GM18499 (cell line): Measurements from ENCODE around the gene PPP1R15A.
A peak's percentile ranks its signal among the peaks of the same experiment; 100 is the strongest.
"Not testable (repeated sequence)": the region's sequence is repeated elsewhere in the genome, so short reads cannot be mapped to it uniquely, and the experiment has no call there.

Source experiments
- ATAC-seq: cut with Tn5 transposase; IDR thresholded peaks from one replicate; pipeline ENCODE4 v1.9.1; 2021; ENCODE audit warnings: moderate number of reproducible peaks; ENCODE audit not compliant: insufficient read depth, unreplicated experiment

Gene PPP1R15A

DNA sequence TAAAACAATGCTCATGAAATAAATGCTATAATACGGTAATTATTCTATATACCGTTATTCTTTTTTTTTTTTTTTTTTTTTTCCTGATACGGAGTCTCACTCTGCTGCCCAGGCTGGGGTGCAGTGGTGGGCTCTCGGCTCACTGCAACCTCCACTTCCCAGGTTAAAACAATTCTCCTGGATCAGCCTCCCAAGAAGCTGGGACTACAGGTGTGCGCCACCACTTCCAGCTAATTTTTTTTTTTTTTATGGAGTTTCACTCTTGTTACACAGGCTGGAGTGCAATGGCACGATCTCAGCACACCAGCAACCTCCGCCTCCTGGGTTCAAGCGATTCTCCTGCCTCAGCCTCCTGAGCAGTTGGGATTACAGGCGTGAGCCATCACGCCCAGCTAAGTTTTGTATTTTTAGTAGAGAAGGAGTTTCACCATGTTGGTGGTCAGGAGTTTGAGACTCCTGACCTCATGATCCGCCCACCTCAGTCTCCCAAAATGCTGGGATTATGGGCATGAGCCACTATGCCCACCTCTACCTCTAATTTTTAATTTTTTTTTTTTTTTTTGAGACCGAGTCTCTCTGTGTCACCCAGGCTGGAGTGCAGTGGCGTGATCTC lies 6.9 kb downstream of the PPP1R15A start:
- no peak for ATAC-seq

- not testable (repeated sequence) for ATAC-seq
Measured at GRCh38 chr19:48879696-48880095, 7.5 kb downstream of the PPP1R15A start.

DNA sequence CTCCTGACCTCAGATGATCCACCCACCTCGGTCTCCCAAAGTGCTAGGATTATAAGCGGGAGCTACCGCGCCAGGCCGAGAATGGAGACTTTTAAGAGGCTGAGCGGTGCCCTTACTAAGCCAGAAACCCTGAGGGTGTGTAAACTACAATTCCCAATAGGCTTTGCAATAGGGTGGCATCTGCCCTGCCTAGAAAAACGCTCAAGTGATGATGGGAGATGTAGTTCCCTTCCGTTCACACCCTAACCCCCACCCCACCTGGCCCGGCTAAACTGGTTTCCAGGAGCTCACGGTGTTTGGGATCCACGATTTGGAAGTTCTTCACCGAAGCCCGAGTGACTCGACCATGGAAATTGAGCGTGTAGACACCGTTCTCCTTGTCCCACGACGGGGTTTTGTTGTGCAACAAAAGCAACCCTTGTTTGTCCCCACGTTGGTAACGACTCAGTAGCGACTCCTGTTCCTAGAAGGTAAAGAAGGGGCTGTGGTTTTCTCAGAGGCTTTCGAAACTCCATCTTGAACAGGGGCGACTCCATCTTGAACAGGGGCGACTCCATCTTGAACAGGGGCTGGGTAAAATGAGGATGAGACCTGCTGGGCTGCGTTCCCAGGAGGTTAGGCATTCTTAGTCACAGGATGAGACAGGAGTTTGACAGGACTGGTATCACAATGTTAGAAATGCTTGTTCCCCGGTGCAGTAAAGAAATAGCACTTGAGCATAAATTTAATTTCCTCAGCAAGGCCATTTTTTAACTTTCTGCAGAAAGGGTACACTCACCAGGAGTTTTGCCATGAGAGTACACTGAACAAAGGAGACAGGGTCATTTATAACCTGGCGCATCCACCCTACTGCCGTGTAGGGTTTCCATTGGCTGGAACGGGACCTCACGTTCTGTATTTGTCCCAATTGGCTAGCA lies 9.8 kb downstream of the PPP1R15A start:
- no peak for ATAC-seq

- no peak for ATAC-seq
Measured at GRCh38 chr19:48883726-48884125, 11.5 kb downstream of the PPP1R15A start.

DNA sequence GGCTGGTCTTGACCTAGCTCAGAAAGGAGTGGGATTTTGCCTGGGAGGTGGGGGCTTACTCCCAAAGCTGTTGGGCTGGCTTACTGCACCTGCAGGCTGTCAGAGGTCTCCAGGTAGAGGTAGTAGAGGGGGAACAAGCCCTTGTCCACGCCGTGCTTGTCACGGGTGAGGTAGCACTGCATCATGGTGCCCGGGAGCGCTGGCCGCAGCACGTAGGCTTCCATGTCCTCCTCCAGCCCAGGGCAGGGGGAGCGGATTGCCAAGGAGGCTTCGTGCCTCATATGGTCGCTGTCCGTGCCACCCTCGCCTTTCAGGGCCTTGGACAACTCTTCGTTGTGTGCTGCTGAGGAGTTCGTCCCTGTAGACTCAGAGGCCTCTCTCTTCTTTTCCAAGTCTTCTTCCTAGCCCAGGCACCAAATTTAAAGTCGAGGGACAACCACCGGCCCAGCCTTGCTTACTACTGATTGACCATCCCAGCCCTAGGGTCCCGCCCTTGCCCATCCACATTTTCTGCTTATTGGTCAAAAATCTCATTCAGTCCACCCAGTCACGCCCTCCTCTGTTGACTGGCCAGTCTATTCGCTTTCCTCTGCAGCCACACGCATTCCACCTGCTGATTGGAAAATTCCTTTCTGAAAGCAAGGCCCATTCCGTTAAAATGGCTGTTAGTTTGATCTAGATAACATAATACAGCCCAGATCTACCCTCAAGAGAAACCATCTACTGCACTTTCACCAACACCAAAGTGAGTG lies 15.8 kb downstream of the PPP1R15A start:
- ATAC-seq: no peak

DNA sequence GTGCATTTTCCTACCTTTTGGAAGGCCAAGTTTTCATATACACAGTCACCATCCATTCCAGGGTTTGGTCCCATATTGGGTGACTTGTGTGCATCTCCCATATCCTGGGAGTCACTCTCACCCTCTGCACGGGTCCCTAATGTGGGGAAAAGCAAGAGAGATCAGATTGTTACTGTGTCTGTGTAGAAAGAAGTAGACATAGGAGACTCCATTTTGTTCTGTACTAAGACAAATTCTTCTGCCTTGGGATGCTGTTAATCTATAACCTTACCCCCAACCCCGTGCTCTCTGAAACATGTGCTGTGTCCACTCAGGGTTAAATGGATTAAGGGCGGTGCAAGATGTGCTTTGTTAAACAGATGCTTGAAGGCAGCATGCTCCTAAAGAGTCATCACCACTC lies 17.3 kb downstream of the PPP1R15A start:
- not testable (repeated sequence) for ATAC-seq

DNA sequence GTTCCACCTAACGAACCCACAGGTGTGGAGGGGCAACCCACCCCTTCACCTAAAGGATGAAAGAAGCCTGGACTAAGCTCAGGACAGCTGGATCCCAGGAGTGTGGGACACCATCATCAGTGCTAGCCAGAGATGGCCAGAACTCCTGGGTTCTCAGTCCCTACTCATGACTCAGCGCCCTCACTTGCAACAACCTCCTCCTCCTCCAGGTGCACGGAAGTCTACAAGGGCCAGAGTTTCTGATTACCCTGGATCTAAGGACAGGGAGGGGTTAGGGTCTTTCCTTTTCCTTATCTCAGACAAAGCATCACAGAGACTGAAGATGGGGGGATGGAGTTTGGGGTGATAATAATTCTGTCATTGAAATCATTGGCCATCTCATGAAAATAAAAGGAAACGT lies 18.3 kb downstream of the PPP1R15A start:
- ATAC-seq: no peak

DNA sequence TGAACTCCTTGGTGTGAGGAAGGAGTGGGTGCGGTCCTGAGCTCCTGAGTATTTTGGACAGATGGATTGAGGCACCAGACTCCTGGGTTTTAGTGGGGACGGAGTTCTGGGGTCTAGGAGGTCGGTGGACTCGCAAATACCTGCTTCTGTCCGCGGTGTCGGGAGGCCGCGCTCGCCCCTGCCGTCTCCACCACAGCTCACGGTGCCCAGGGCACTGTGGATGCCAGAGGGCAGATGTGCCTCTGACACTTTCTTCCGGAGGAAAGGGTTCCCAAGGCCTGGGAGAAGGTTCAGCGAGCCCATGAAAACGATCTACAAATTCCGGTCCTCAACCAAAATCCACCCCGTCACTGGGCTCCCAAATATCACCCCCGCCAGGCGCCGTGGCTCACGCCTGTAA lies 23.0 kb downstream of the PPP1R15A start:
- ATAC-seq: no peak

DNA sequence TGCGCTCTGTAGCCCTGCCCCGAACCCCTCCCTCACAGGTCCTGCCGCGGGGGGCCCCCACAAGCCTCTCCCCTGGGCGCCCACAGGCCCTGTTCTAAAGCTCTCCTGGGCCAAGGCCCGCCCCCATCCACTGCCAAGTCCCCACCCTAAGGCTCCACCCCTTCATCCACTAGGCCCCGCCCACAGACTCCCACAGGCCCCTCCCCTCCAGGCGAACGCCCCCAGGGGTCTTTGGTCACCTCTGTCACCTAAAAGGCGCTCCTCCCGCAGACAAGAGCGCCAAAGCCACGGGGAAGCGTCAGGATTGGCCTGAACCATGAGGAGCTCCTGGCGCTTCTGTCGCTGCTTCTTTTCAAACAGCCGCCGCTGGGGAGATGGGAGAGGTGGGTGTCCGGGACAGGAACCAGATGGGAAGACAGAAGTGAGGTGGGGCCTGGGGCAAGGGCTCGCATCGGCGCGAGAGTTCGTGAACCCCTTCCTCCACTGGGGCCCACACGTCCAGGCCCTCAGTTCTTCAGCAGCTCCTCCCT lies 24.0 kb downstream of the PPP1R15A start:
- ATAC-seq: no peak

- ATAC-seq: no peak
Measured at GRCh38 chr19:48897181-48897580, 25.0 kb downstream of the PPP1R15A start.

- not testable (repeated sequence) for ATAC-seq
Measured at GRCh38 chr19:48899386-48899749, 27.1 kb downstream of the PPP1R15A start.

- peak; percentile 59 for ATAC-seq
Measured at GRCh38 chr19:48899781-48900476, 27.7 kb downstream of the PPP1R15A start, which contains the start of gene NUCB1. Gene NUCB1, plus strand, starts transcription at chr19:48900312. Its CDS starts 485 bp downstream, at chr19:48900797.

DNA sequence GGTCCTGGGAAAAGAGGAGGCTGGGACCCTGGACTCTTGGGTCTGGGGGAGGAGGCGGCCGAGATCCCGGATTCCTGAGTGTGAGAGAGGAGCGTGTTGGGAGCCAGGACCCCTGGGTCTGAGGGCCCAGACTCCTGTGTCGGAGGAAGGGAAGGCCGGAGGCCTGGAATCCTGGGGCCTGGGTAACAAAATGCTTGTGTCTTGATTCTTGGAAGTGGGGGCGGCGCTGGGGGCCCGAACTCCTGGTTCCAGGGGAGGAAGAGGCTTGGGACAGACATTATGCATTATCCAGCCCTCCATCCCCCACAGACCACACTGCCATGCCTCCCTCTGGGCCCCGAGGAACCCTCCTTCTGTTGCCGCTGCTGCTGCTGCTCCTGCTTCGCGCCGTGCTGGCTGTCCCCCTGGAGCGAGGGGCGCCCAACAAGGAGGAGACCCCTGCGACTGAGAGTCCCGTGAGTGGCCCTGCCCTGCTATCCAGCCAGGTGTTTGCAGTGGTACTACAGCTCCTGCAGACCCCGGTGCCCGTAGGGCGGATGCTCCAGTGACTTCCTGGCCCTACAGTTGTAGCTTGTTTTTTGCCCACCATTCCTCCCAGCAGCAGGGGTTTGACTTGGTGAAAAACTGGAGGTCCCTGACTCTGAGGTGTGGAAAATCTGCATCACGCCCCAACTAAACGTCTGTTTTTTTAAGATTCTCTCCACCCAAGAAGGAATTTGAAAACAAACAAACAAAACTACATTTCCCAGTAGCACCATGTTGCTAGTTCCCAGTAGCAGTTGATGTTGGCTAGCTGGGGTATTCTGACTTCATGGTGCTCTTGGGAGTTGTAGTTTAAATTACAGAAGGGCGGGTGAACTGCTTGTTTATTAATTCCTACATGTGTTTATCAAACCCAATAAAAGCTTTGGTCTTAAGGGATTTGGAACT lies 28.5 kb downstream of the PPP1R15A start:
- no peak for ATAC-seq

DNA sequence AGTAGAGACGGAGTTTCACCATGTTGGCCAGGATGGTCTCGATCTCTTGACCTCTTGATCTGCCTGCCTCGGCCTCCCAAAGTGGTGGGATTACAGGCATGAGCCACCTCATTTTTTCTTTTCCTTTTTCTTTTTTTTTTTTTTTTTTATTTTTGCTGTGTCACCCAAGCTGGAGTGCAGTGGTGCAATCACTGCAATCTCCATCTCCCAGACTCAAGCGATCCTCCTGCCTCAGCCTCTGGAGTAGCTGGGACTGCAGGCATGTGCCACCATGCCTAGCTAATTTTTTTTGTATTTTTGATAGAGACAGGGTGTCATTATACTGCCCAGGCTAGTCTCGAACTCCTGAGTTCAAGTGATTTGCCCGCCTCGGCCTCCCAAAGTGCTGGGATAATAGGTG lies 30.1 kb downstream of the PPP1R15A start:
- ATAC-seq: not testable (repeated sequence)

DNA sequence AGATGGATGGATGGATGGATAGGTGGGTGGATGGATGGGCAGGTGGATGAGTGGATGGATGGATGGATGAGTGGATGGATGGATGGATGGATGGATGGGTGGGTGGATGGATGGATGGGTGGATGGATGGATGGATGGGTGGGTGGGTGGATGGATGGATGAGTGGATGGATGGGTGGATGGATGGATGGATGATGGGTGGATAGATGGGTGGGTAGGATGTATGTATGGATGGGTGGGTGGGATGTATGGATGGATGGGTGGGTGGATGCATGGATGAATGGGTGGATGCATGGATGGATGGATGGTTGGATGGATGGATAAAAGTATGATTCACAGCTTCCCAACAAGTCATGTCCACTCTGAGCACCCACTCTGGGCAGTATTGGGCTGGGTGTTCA lies 31.6 kb downstream of the PPP1R15A start:
- not testable (repeated sequence) for ATAC-seq

DNA sequence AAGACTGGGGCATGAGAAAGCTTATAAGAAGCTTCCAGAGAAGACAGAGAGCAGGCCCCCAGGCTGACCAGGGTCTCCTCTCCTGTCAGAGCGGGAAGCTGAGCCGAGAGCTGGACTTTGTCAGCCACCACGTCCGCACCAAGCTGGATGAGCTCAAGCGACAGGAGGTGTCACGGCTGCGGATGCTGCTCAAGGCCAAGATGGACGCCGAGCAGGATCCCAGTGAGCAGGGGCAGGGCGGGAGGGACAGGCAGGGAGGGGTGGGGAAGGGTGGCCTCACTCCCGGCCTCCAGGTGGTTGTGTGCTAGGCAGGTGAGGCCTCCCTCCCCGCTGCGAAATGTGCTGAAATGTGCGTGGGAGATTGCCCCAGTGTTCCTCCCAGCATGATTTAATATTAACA lies 33.4 kb downstream of the PPP1R15A start:
- no peak for ATAC-seq

- ATAC-seq: no peak
Measured at GRCh38 chr19:48906324-48906723, 34.1 kb downstream of the PPP1R15A start.

GRCh38 chr19:48907671-48908070 lies 35.5 kb downstream of the PPP1R15A start:
- no peak for ATAC-seq
